ENCODE results near the gene PHOX2A.

PHOX2A gene

GRCh38 chr11:72222106-72222891 is 21.7 kb downstream of the PHOX2A start:
- Histone ChIP-seq H3K4me1 (ENCODE audit: insufficient read depth, low read length, poor library complexity, severe bottlenecking) (peaks cover 38% of the 10 kb centered on the region), H3K9me2 (replicated peaks; ENCODE audit: low read depth, low read length) (no peaks in the 10 kb centered on the region), H2AFZ (ENCODE audit: low read length) (peak overlapping the region; percentile 27; the same call in 1 of the 2 replicates), H3F3A (ENCODE audit: low read depth) (no peaks in the 10 kb centered on the region), H3K4me2 (ENCODE audit: low read depth, low read length, poor library complexity, severe bottlenecking) (peak overlapping the region; percentile 78), H3K79me2 (ENCODE audit: insufficient read depth, low read length) (peaks cover 34% of the 10 kb centered on the region), H3K9ac (ENCODE audit: low read depth, low read length, poor library complexity, severe bottlenecking) (peak overlapping the region; percentile 75), H3K36me3 (ENCODE audit: insufficient read depth, low read length) (no peaks in the 10 kb centered on the region), H3K9me3 (ENCODE audit: insufficient read depth, low read depth, low read length) (no peaks in the 10 kb centered on the region), H3K4me3 (ENCODE audit: low read length, poor library complexity, severe bottlenecking) (peak overlapping the region; percentile 99), H4K20me1 (ENCODE audit: insufficient read depth, low read length, poor library complexity, severe bottlenecking) (peaks cover 23% of the 10 kb centered on the region), H3K27me3 (ENCODE audit: insufficient read depth, low read length, poor library complexity, severe bottlenecking) (no peaks in the 10 kb centered on the region)
- TF ChIP-seq CTCF (conservative IDR thresholded peaks at IDR 0.05; ENCODE audit: low read length): no peak
- no peak for TF ChIP-seq EZH2phosphoT487 (IDR thresholded peaks at IDR 0.05; ENCODE audit: borderline replicate concordance)

- Histone ChIP-seq H3K9me2 (replicated peaks; ENCODE audit: low read depth, low read length) (no peaks in the 10 kb centered on the region), H3K4me2 (ENCODE audit: low read depth, low read length, poor library complexity, severe bottlenecking) (peak overlapping the region; percentile 78), H3K4me1 (ENCODE audit: insufficient read depth, low read length, poor library complexity, severe bottlenecking) (peaks cover 31% of the 10 kb centered on the region), H3K4me3 (ENCODE audit: low read length, poor library complexity, severe bottlenecking) (no peak overlapping the region), H4K20me1 (ENCODE audit: insufficient read depth, low read length, poor library complexity, severe bottlenecking) (peaks cover 16% of the 10 kb centered on the region), H3K27me3 (ENCODE audit: insufficient read depth, low read length, poor library complexity, severe bottlenecking) (no peaks in the 10 kb centered on the region), H3F3A (ENCODE audit: low read depth) (no peaks in the 10 kb centered on the region), H2AFZ (ENCODE audit: low read length) (no peak overlapping the region), H3K9ac (ENCODE audit: low read depth, low read length, poor library complexity, severe bottlenecking) (peak overlapping the region; percentile 75), H3K36me3 (ENCODE audit: insufficient read depth, low read length) (no peaks in the 10 kb centered on the region), H3K9me3 (ENCODE audit: insufficient read depth, low read depth, low read length) (no peaks in the 10 kb centered on the region), H3K79me2 (ENCODE audit: insufficient read depth, low read length) (peaks cover 26% of the 10 kb centered on the region)
- TF ChIP-seq EZH2phosphoT487 (IDR thresholded peaks at IDR 0.05; ENCODE audit: borderline replicate concordance) (no peak), CTCF (conservative IDR thresholded peaks at IDR 0.05; ENCODE audit: low read length) (no peak)
Observed at GRCh38 chr11:72221386-72222075, 22.4 kb downstream of the PHOX2A start.

DNA sequence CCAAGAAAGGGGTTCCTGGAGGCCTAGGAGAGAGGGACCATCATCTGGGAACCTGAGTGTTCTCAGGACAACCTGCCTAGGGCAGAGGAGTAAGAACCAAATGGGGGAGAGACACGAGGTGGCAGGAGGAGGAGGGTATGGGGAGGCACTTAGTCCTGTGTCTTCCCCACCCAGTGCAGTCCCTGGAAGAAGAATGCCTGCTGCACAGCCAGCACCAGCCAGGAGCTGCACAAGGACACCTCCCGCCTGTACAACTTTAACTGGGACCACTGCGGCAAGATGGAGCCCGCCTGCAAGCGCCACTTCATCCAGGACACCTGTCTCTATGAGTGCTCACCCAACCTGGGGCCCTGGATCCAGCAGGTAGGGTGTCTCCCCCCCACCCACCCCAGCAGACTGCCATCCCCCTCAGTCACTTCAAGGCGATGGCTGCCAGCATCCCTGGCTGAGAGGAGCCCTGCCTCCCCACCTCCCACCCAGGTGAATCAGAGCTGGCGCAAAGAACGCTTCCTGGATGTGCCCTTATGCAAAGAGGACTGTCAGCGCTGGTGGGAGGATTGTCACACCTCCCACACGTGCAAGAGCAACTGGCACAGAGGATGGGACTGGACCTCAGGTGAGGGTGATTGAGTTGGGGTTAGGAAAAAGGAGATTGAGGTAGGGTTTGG is 23.1 kb downstream of the PHOX2A start:
- Histone ChIP-seq H3K9me3 (ENCODE audit: insufficient read depth, low read depth, low read length) (no peaks in the 10 kb centered on the region), H3F3A (ENCODE audit: low read depth) (no peaks in the 10 kb centered on the region), H3K9ac (ENCODE audit: low read depth, low read length, poor library complexity, severe bottlenecking) (no peak overlapping the region), H3K4me2 (ENCODE audit: low read depth, low read length, poor library complexity, severe bottlenecking) (no peak overlapping the region), H3K4me1 (ENCODE audit: insufficient read depth, low read length, poor library complexity, severe bottlenecking) (peaks cover 26% of the 10 kb centered on the region), H2AFZ (ENCODE audit: low read length) (no peak overlapping the region), H3K79me2 (ENCODE audit: insufficient read depth, low read length) (peaks cover 19% of the 10 kb centered on the region), H4K20me1 (ENCODE audit: insufficient read depth, low read length, poor library complexity, severe bottlenecking) (peaks cover 9% of the 10 kb centered on the region), H3K4me3 (ENCODE audit: low read length, poor library complexity, severe bottlenecking) (no peak overlapping the region), H3K27me3 (ENCODE audit: insufficient read depth, low read length, poor library complexity, severe bottlenecking) (no peaks in the 10 kb centered on the region), H3K36me3 (ENCODE audit: insufficient read depth, low read length) (no peaks in the 10 kb centered on the region), H3K9me2 (replicated peaks; ENCODE audit: low read depth, low read length) (no peaks in the 10 kb centered on the region)
- TF ChIP-seq CTCF (conservative IDR thresholded peaks at IDR 0.05; ENCODE audit: low read length) (no peak), EZH2phosphoT487 (IDR thresholded peaks at IDR 0.05; ENCODE audit: borderline replicate concordance) (no peak)

Data from Loucy (cell line).